GM12865 (cell line): ENCODE measurements around the gene CDH20.

Source experiments
- DNase-seq: peaks from one replicate; pipeline ENCODE4 v3.0.0; 2010; ENCODE audit warnings: low read depth
- H3K4me3 ChIP-seq: 2 replicates; pipeline ENCODE4 v1.5.1; 2011; ENCODE audit warnings: mild to moderate bottlenecking, low read depth, low read length, control low read depth
- TF ChIP-seq, protein P1 (sequence below): IDR thresholded peaks from 2 replicates; pipeline ENCODE4 v1.5.1; 2011; ENCODE audit warnings: low read length, control low read depth, low read depth, inconsistent platforms; ENCODE audit not compliant: insufficient read depth; ENCODE audit errors: missing control alignments

Gene CDH20

DNA sequence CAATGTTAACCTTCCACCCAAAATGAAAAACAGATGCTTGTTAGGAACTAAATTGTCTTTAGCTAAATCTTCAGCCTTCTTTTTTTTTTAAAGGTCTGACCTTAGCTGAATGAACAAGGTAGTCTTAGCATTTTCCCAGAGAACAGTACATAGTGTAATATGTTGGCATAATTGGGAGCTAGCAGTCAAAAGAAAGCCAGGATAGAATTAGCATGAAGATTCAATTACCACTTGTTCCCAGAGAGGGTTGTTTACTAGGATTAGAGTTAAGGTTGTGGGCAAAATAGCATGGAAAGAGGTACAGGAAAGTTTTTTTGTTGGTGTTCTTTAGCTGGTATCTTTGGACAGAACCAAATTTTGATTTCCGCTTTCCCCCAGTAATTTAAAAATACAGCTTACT is 6.9 kb downstream of the CDH20 start:
- no peak overlapping the region for H3K4me3 ChIP-seq
- DNase-seq, result no peak
- TF ChIP-seq, protein P1, sequence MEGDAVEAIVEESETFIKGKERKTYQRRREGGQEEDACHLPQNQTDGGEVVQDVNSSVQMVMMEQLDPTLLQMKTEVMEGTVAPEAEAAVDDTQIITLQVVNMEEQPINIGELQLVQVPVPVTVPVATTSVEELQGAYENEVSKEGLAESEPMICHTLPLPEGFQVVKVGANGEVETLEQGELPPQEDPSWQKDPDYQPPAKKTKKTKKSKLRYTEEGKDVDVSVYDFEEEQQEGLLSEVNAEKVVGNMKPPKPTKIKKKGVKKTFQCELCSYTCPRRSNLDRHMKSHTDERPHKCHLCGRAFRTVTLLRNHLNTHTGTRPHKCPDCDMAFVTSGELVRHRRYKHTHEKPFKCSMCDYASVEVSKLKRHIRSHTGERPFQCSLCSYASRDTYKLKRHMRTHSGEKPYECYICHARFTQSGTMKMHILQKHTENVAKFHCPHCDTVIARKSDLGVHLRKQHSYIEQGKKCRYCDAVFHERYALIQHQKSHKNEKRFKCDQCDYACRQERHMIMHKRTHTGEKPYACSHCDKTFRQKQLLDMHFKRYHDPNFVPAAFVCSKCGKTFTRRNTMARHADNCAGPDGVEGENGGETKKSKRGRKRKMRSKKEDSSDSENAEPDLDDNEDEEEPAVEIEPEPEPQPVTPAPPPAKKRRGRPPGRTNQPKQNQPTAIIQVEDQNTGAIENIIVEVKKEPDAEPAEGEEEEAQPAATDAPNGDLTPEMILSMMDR, result no peak

DNA sequence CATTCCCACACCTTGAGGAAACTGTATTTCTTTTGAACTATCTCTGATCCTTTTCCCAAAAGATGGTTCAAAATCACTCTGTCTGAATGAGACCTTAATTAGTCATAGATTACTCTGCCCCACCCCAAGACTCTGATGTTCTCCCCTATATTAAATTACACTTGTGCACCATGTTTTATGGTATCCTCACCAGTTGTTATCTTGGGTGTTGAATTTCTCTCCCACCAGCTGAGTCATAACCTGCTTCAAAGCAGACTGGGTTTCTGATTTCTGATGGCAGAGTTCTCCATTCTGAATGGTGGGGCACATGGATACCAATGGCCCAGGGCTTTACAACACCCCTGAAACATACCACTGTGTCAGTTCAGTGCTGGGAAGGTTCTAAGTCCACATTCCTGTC is 15.0 kb downstream of the CDH20 start:
- TF ChIP-seq, protein P1, result no peak
- no peak for DNase-seq
- no peak overlapping the region for H3K4me3 ChIP-seq

DNA sequence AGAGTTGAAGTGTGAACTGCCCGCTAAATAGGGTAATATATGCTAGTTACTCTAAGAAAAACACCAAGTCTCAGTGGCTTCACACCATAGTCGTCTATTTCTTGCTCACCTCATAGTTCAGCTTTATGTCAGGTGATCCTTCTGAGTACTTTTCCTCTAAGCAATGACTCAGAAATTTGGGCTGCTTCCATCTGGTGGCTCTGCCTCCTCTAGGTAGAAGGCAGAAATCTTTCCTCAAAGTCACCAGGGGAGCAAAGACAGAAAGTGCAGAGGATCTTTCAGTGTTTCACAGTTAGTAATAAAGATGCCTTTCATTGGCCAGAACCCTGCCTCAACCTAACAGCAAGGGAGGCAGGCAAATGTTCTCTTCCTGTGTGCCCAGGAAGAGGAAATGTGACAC is 17.3 kb downstream of the CDH20 start:
- H3K4me3 ChIP-seq, result no peak overlapping the region
- TF ChIP-seq, protein P1, result no peak
- no peak for DNase-seq

DNA sequence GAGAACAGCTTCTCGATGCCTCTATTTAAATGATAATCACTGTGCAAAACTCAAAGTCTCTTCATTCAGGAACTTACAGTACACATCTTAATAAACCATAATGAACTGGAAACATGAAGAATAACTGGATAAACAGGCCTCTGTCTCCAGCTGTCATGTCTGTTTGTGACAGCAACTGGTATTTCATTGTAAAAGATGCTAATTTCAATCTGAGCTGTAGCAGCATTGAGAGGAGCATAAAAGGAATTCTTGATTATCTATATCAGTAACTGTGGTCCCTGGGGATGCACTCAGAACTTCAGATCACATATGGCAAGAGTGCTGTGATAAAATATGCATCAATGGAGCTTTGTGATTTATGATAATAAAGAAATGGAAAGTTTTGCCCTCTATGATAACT is 18.8 kb downstream of the CDH20 start:
- H3K4me3 ChIP-seq, result no peak overlapping the region
- DNase-seq, result no peak
- TF ChIP-seq, protein P1, result no peak

DNA sequence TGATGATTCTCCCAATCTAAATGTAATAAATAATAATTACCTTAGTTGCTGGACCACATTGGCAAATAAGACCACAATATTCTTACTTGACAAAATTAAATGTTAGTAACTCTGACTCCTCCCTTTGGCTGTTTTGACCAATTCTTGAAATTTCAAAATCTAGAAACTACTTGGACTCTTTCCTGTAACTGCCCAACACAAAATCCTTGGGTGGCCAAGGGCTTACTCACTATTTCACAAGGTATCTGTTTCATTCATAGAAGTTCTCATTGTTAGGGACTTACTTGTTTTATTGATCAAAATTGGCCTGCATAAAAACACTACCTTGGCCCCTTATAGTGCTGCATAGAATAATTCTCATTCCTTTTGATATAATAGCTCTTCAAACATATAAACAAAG is 19.4 kb downstream of the CDH20 start:
- DNase-seq, result no peak
- H3K4me3 ChIP-seq, result no peak overlapping the region
- TF ChIP-seq, protein P1, result no peak

DNA sequence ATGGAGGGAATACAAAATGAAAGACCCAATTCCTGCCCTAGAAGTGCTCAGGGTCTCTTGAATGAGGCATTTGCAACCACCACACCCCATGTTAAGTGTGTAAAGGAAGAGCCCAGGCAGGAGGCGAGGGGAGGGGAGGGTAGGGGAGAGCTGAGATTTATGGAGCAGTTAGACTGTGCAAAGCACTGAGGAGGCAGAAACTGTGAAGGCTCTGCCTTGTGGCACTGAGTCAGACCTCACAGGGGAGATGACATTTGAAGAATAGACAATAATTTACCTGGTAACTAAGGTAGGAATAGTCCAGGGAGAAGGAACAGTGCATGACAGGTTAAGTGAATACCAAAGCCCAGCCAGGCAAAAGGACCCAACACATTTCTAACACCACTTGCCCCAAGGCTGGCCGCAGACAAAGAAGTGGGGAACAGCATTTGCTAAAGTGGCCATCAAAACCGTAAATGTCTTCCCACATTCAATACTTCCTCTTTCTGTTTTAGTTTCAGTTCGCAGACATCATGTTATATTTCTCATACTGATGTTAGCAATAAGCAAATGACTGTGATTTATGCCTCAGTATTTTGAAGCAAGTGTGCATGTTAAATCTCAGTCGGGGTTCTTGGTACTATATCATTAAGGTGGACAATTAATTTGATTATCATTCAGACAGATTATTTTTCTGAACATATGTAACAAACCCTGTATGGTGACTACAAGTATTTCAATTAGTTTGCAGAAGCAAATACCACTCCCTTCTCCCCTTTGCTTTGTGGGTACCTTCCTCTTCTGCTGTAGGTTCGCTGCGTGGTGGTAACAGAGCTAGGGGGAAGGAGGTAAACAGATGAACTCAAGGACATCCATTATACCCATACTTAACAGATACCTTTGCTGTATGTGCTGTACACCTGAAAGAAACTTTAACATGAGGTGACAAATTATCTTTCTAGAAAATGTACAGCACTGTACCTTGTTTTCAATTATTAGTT is 27.5 kb downstream of the CDH20 start:
- DNase-seq, result peak; percentile 27
- TF ChIP-seq, protein P1, result no peak
- H3K4me3 ChIP-seq, result no peak overlapping the region
